Ovary (tissue), 9 donors: ENCODE measurements around the gene GRID1. TPM values are rescaled to one million over a fixed set of nuclear protein-coding genes. Genes with fewer than 3 reads are reported as not detected.

ENCODE experiments used
- DNase-seq, 5 donors: peaks; one replicate each; pipeline ENCODE4 v3.0.0-alpha.2; 2019 to 2020
- H3K27ac ChIP-seq, 2 donors: fragments of 200-600 bp; one replicate each; pipeline versions ENCODE4 v1.5.1 to v1.8.0; 2019 to 2022
- H3K27me3 ChIP-seq: fragments of 200-600 bp; one replicate; pipeline ENCODE4 v1.8.0; 2022
- H3K36me3 ChIP-seq: fragments of 200-600 bp; sonication (generic); one replicate; pipeline ENCODE4 v1.5.1; 2019
- H3K4me1 ChIP-seq: one replicate; pipeline ENCODE4 v1.8.1; 2013; ENCODE audit warnings: mild to moderate bottlenecking, moderate library complexity; ENCODE audit not compliant: insufficient read depth
- H3K4me3 ChIP-seq: fragments of 200-600 bp; sonication (generic); one replicate; pipeline ENCODE4 v1.5.1; 2017
- H3K9me3 ChIP-seq, 2 donors: fragments of 200-600 bp in 1 of 2; sonication (generic) in 1 of 2; one replicate each; pipeline versions ENCODE4 v1.5.1 to v1.8.1; 2013 to 2019; ENCODE audit warnings: mild to moderate bottlenecking in 1 of 2, moderate library complexity in 1 of 2
- EP300 ChIP-seq: sonication (generic); formaldehyde crosslinking; IDR thresholded peaks from one replicate; pipeline ENCODE4 v1.6.1; 2017; ENCODE audit warnings: antibody characterized with exemption
- POLR2A ChIP-seq: fragments of 450-650 bp; IDR thresholded peaks from one replicate; pipeline ENCODE4 v1.6.1; 2017; ENCODE audit warnings: antibody characterized with exemption, mild to moderate bottlenecking, moderate library complexity
- WGBS, 3 donors: extraction: QIAGEN DNeasy Blood & Tissue Kit in 1 of 3; methylation state at CpG; one replicate each; pipeline versions ENCODE4 v1.1.5 to v1.1.7; 2013 to 2017; 5-methylcytosine and 5-hydroxymethylcytosine counted together
- intact Hi-C, 4 donors: fragments of 100-400 bp; cut with DNase I; formaldehyde crosslinking; loops; one replicate each; pipeline versions ENCODE4 v1.11.0 to v1.15.1; 2022 to 2023
- polyA plus RNA-seq, 2 donors: library from polyadenylated mRNA; stranded (reverse); fragments of 200-250 nt in 1 of 2; fragments of 350-450 nt in 1 of 2; fragmentation: Illumina TruSeq in 1 of 2; extraction: RNeasy Lipid Tissue Mini Kit (QIAGEN cat#74804) in 1 of 2; gene quantifications; one replicate each; pipeline ENCODE4 v1.2.3, GENCODE V29; 2013 to 2014
- total RNA-seq, 7 donors: library from RNA; depleted of rRNA in 2 of 7; stranded (reverse); fragments of >200 nt in 2 of 7; fragmentation: NEBNext Ultra II Directional in 3 of 7; extraction: Animal tissue kit (Norgen Biotek cat#: 25700) in 3 of 7; gene quantifications; one replicate each; pipeline versions ENCODE4 v1.1.0 to v1.2.4, GENCODE V29; 2016 to 2023
- TF ChIP-seq, protein P1 (sequence below), 3 donors: fragments of 450-650 bp in 2 of 3; fragments of 200-600 bp in 1 of 3; IDR thresholded peaks; one replicate each; pipeline versions ENCODE4 v1.5.1 to v1.8.0; 2016 to 2022; ENCODE audit warnings: antibody characterized with exemption in 3 of 3, mild to moderate bottlenecking in 1 of 3
- donor health status: DM: no; HTN: no; CAD: no; lungs with moderate emphysema.
- donor health status: DM: no; HTN: no; CAD: no.
- donor health status: Bipolar disorder and iron deficiency.
- donor health status: DM: yes; HTN: yes; CAD: no.
- donor health status: DM: no; HTN: no; CAD: no.
- donor health status: DM: yes; HTN: yes; CAD: no.

Gene GRID1
- total and polyA plus RNA-seq, 9 donors: 0.57 to 6.2 (median 1.8) TPM

GRCh38 chr10:86319676-86320075 is 46.9 kb downstream of the GRID1 start:
- H3K4me3 ChIP-seq: no peak overlapping the region
- no peak overlapping the region for H3K27ac ChIP-seq
- intact Hi-C loops: no loop called here
- no peaks in the 10 kb centered on the region for H3K36me3 ChIP-seq
- no peaks in the 10 kb centered on the region for H3K27me3 ChIP-seq
- TF ChIP-seq POLR2A (no peak), EP300 (no peak)
- TF ChIP-seq, protein P1, sequence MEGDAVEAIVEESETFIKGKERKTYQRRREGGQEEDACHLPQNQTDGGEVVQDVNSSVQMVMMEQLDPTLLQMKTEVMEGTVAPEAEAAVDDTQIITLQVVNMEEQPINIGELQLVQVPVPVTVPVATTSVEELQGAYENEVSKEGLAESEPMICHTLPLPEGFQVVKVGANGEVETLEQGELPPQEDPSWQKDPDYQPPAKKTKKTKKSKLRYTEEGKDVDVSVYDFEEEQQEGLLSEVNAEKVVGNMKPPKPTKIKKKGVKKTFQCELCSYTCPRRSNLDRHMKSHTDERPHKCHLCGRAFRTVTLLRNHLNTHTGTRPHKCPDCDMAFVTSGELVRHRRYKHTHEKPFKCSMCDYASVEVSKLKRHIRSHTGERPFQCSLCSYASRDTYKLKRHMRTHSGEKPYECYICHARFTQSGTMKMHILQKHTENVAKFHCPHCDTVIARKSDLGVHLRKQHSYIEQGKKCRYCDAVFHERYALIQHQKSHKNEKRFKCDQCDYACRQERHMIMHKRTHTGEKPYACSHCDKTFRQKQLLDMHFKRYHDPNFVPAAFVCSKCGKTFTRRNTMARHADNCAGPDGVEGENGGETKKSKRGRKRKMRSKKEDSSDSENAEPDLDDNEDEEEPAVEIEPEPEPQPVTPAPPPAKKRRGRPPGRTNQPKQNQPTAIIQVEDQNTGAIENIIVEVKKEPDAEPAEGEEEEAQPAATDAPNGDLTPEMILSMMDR (IDR thresholded peaks at IDR 0.05): no peak
- WGBS, 3 donors: 45 to 59% (median 50%) methylated on average over 4 of the region's 4 CpGs
- H3K4me1 ChIP-seq: no peaks in the 10 kb centered on the region
- no peak for DNase-seq
- H3K9me3 ChIP-seq: no peaks in the 10 kb centered on the region

GRCh38 chr10:86317949-86318725 is 48.5 kb downstream of the GRID1 start:
- no peak for DNase-seq
- Histone ChIP-seq H3K4me1 (no peaks in the 10 kb centered on the region), H3K27ac (no peak overlapping the region), H3K27me3 (no peaks in the 10 kb centered on the region), H3K36me3 (no peaks in the 10 kb centered on the region), H3K4me3 (no peak overlapping the region), H3K9me3 (no peaks in the 10 kb centered on the region)
- intact Hi-C loops: no loop called here
- WGBS, 3 donors: 77 to 83% (median 79%) methylated on average over 4 of the region's 4 CpGs
- TF ChIP-seq POLR2A: no peak
- no peak for TF ChIP-seq EP300
- TF ChIP-seq, protein P1 (IDR thresholded peaks at IDR 0.05): no peak

GRCh38 chr10:86316990-86317389 is 49.6 kb downstream of the GRID1 start:
- DNase-seq: no peak
- TF ChIP-seq, protein P1 (IDR thresholded peaks at IDR 0.05): no peak
- no peak for TF ChIP-seq POLR2A
- no peak for TF ChIP-seq EP300
- intact Hi-C loops: no loop called here
- Histone ChIP-seq H3K27ac (no peak overlapping the region), H3K36me3 (no peaks in the 10 kb centered on the region), H3K4me1 (no peaks in the 10 kb centered on the region), H3K27me3 (no peaks in the 10 kb centered on the region), H3K4me3 (no peak overlapping the region), H3K9me3 (no peaks in the 10 kb centered on the region)
- 62 to 75% (median 64%) methylated on average over 5 of the region's 5 CpGs for WGBS, 3 donors

DNA sequence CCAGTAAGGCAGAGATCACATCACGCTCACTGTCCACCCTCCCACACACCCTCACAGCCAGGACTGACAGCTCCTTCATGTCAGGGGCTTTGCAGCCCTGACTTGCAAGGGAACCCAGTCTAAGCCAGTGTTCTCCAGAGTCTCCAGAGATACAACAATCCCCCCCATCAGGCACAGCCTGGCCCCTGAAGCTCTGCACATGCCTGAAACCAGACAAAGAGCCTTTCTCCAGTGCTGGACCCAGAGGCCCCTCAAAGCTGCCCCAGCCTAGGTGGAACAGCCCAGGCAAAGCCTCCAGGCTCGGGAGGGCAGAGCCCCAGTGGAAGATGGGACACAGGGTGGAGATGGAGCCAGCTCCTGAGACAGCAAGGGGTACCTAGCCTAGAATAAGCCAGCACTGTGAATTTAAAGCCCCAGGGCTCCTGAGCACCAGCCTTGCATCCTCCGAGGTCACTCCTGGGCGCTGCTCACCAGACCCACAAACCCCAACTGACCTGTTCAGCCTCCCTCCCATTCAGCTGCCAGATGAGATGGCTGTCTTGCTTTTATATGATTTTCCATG is 50.2 kb downstream of the GRID1 start:
- DNase-seq: no peak
- intact Hi-C loops: no loop called here

More for the DNA sequence above, 50.2 kb downstream of the GRID1 start:
- Histone ChIP-seq H3K27ac (no peak overlapping the region), H3K9me3 (no peaks in the 10 kb centered on the region), H3K4me1 (no peaks in the 10 kb centered on the region), H3K36me3 (no peaks in the 10 kb centered on the region), H3K27me3 (no peaks in the 10 kb centered on the region), H3K4me3 (no peak overlapping the region)
- 52 to 76% (median 57%) methylated on average over 4 of the region's 4 CpGs for WGBS, 3 donors
- TF ChIP-seq POLR2A: no peak
- TF ChIP-seq, protein P1 (IDR thresholded peaks at IDR 0.05): no peak
- TF ChIP-seq EP300: no peak
